OCI-LY3 (cell line): ENCODE results near the gene MAS1.

Experiments used
- EZH2phosphoT487 ChIP-seq: fragments of 200-600 bp; shearing (Covaris generic); IDR thresholded peaks from 2 replicates; pipeline ENCODE4 v1.6.1; 2018; ENCODE audit warnings: antibody characterized with exemption, mixed run types, low read depth
- TF ChIP-seq, protein P1 (sequence below): fragments of 200-600, 300-600 bp; sonication (generic); IDR thresholded peaks from 2 replicates; pipeline ENCODE4 v1.5.1; 2014; ENCODE audit warnings: antibody characterized with exemption, low read length, low read depth

DNA sequence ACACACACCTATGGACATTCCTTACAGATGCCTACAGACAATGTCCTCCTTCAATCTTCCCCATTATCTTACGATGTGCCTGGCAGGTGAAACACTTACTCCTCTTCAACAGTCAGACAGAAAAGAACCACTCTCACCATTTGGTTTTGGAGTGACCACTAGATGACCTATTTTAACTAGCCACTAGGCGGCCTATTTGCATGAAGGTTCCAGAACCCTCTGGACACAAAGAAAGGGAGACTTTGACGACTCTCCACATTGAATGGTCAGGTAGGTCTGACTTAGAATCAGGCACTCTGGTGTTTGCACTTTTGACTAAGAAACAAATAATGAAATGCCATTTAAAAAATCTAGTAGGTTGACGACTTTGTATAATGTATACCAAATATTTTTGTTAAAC is 48.8 kb upstream of the MAS1 start:
- TF ChIP-seq, protein P1, sequence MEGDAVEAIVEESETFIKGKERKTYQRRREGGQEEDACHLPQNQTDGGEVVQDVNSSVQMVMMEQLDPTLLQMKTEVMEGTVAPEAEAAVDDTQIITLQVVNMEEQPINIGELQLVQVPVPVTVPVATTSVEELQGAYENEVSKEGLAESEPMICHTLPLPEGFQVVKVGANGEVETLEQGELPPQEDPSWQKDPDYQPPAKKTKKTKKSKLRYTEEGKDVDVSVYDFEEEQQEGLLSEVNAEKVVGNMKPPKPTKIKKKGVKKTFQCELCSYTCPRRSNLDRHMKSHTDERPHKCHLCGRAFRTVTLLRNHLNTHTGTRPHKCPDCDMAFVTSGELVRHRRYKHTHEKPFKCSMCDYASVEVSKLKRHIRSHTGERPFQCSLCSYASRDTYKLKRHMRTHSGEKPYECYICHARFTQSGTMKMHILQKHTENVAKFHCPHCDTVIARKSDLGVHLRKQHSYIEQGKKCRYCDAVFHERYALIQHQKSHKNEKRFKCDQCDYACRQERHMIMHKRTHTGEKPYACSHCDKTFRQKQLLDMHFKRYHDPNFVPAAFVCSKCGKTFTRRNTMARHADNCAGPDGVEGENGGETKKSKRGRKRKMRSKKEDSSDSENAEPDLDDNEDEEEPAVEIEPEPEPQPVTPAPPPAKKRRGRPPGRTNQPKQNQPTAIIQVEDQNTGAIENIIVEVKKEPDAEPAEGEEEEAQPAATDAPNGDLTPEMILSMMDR, result no peak
- no peak for TF ChIP-seq EZH2phosphoT487
